Ascending aorta (tissue), 2 donors: Measurements from ENCODE around the gene APOH. TPM values are rescaled to one million over a fixed set of nuclear protein-coding genes. Genes with fewer than 3 reads are reported as not detected.

Experiments used
- DNase-seq, 2 donors: peaks; one replicate each; pipeline ENCODE4 v3.0.0-alpha.2; 2019; ENCODE audit warnings: low spot score in 2 of 2
- H3K27ac ChIP-seq, 2 donors: fragments of 200-600 bp; sonication (generic); one replicate each; pipeline ENCODE4 v1.5.1; 2016 to 2017; ENCODE audit warnings: mild to moderate bottlenecking in 1 of 2
- H3K27me3 ChIP-seq: fragments of 200-600 bp; sonication (generic); one replicate; pipeline ENCODE4 v1.5.1; 2017
- H3K36me3 ChIP-seq, 2 donors: fragments of 200-600 bp; sonication (generic); one replicate each; pipeline ENCODE4 v1.5.1; 2016
- H3K4me1 ChIP-seq, 2 donors: fragments of 200-600 bp; sonication (generic); one replicate each; pipeline ENCODE4 v1.5.1; 2016 to 2017; ENCODE audit warnings: mild to moderate bottlenecking in 1 of 2
- H3K4me3 ChIP-seq, 2 donors: fragments of 200-600 bp; sonication (generic); one replicate each; pipeline ENCODE4 v1.5.1; 2016 to 2017; ENCODE audit warnings: mild to moderate bottlenecking in 1 of 2
- H3K9me3 ChIP-seq, 2 donors: fragments of 200-600 bp; sonication (generic); one replicate each; pipeline ENCODE4 v1.5.1; 2016
- intact Hi-C: fragments of 100-400 bp; cut with DNase I; formaldehyde crosslinking; loops from one replicate; pipeline ENCODE4 v1.15.1; 2023
- total RNA-seq: library from RNA; depleted of rRNA; stranded (reverse); fragments of >200 nt; gene quantifications from one replicate; pipeline ENCODE4 v1.1.0, GENCODE V29; 2016
- TF ChIP-seq, protein P1 (sequence below), 3 experiments: fragments of 200-600 bp in 2 of 3; fragments of 450-650 bp in 1 of 3; sonication (generic) in 2 of 3; IDR thresholded peaks; one replicate each; pipeline ENCODE4 v1.5.1; 2016 to 2019; ENCODE audit warnings: antibody characterized with exemption in 3 of 3, mild to moderate bottlenecking in 1 of 3, moderate library complexity in 1 of 3

Gene APOH
- total RNA-seq, 1 donor from 2014 or later: 4.7 TPM

DNA sequence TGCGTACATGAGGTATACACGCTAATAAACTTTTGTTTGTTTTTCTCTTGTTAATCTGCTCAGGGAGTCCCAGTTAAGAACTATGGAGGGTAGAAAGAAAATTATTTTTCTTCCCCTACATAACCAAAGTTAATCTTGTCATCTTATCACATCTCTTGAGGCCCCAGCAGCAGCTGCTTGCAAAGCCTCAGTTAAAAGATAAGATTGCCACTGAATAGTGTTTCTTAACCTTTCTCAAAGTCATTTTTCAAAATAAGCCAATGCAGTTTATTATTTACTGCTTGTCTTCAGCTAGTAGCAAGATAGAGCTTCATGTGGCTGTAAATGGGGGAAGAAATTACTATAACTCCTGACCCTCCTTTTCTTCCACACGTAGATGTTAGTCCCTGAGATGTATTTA lies 21.5 kb upstream of the APOH start:
- no peak for DNase-seq
- TF ChIP-seq, protein P1, sequence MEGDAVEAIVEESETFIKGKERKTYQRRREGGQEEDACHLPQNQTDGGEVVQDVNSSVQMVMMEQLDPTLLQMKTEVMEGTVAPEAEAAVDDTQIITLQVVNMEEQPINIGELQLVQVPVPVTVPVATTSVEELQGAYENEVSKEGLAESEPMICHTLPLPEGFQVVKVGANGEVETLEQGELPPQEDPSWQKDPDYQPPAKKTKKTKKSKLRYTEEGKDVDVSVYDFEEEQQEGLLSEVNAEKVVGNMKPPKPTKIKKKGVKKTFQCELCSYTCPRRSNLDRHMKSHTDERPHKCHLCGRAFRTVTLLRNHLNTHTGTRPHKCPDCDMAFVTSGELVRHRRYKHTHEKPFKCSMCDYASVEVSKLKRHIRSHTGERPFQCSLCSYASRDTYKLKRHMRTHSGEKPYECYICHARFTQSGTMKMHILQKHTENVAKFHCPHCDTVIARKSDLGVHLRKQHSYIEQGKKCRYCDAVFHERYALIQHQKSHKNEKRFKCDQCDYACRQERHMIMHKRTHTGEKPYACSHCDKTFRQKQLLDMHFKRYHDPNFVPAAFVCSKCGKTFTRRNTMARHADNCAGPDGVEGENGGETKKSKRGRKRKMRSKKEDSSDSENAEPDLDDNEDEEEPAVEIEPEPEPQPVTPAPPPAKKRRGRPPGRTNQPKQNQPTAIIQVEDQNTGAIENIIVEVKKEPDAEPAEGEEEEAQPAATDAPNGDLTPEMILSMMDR (IDR thresholded peaks at IDR 0.05): no peak
- Histone ChIP-seq H3K4me3 (no peak overlapping the region), H3K27ac (no peak overlapping the region), H3K4me1 (no peaks in the 10 kb centered on the region), H3K27me3 (no peaks in the 10 kb centered on the region), H3K36me3 (no peaks in the 10 kb centered on the region), H3K9me3 (no peaks in the 10 kb centered on the region)
- intact Hi-C loops: no loop called here

DNA sequence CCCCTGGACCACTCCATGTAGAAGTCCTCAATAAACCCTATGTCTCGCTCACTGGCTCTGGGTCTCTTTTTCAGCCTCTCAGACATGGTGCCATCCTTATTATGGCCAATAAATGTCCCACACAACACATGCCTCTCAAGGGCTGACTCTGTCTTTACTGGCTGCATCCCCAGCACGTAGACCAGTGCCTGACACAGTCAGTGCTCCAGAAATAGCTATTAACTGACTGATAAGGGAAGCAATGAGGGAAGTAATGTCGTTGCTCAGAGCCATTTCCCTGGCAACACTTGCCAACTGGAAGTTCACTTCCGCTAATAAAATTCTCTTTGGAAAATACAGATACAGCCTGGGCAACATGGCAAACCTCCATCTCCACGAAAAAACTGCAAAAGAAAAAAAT lies 19.1 kb upstream of the APOH start:
- no peaks in the 10 kb centered on the region for H3K9me3 ChIP-seq
- H3K27me3 ChIP-seq: no peaks in the 10 kb centered on the region
- no peaks in the 10 kb centered on the region for H3K36me3 ChIP-seq
- no peak for DNase-seq
- no peak overlapping the region for H3K27ac ChIP-seq
- no peak overlapping the region for H3K4me3 ChIP-seq
- no peaks in the 10 kb centered on the region for H3K4me1 ChIP-seq
- TF ChIP-seq, protein P1 (IDR thresholded peaks at IDR 0.05): no peak
- intact Hi-C loops: no loop called here

DNA sequence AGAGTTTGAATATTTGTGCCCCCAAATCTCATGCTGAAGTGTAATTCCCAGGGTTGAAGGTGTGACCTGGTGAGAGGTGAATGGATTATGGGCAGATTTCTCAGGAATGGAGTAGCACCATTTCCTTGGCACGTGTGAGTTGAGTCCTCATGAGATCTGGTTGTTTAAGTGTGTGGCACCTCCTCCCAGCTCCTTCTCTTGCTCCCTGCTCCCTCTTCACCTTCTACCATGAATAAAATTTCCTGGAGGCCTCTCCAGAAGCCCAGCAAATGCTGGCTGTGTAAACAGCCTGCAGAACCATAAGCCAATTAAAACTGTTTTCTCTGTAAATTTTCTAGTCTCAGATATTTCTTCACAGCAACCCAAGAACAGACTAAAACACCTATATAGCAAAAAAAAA lies 12.6 kb upstream of the APOH start:
- H3K4me3 ChIP-seq: no peak overlapping the region
- no peaks in the 10 kb centered on the region for H3K4me1 ChIP-seq
- no peak for DNase-seq
- no peaks in the 10 kb centered on the region for H3K9me3 ChIP-seq
- H3K36me3 ChIP-seq: no peaks in the 10 kb centered on the region
- TF ChIP-seq, protein P1 (IDR thresholded peaks at IDR 0.05): no peak
- H3K27me3 ChIP-seq: no peaks in the 10 kb centered on the region
- no peak overlapping the region for H3K27ac ChIP-seq
- intact Hi-C loops: no loop called here

DNA sequence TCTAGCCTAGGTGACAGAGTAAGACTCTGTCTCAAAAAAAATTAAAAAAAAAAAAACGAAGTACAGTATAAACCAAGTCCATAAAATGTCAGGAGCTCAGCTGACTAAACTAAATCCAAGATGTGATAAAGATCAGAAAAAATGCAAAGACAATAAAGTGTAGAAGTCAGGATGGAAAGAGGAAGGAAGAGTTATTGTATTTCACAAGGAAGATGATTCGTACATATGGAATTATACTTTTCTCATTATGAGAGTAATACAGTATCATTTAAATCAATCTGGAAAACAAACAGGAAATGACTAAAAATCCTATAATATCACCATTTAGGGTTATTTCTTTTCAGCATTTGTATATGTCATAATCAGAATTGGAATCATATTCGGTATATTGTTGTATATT lies 11.4 kb upstream of the APOH start:
- H3K27me3 ChIP-seq: no peaks in the 10 kb centered on the region
- no peaks in the 10 kb centered on the region for H3K4me1 ChIP-seq
- intact Hi-C loops: no loop called here
- no peak for DNase-seq
- no peaks in the 10 kb centered on the region for H3K9me3 ChIP-seq
- no peak overlapping the region for H3K4me3 ChIP-seq
- no peak overlapping the region for H3K27ac ChIP-seq
- H3K36me3 ChIP-seq: no peaks in the 10 kb centered on the region
- TF ChIP-seq, protein P1 (IDR thresholded peaks at IDR 0.05): no peak

DNA sequence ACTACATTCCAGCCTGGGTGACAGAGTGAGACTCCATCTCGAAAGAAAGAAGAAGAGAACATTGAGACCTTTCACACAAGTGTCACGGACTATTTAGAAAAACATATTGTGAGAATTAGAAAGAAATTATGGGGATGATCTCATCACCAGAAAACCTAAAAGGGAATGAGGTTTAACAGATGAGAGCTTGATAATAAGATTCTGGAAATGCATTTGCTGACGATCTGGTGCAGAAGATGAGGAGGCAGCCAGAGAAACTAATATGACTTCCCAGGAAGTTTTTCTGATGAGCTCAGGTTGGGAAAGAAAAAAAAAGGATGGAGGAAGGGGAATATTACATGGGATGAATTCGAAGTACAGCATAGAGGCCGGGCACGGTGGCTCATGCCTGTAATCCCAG lies 10.8 kb upstream of the APOH start:
- no peaks in the 10 kb centered on the region for H3K36me3 ChIP-seq
- no peak for DNase-seq
- H3K4me1 ChIP-seq: no peaks in the 10 kb centered on the region
- intact Hi-C loops: no loop called here
- no peak overlapping the region for H3K4me3 ChIP-seq
- H3K27ac ChIP-seq: no peak overlapping the region
- TF ChIP-seq, protein P1 (IDR thresholded peaks at IDR 0.05): no peak
- H3K9me3 ChIP-seq: no peaks in the 10 kb centered on the region
- no peaks in the 10 kb centered on the region for H3K27me3 ChIP-seq

DNA sequence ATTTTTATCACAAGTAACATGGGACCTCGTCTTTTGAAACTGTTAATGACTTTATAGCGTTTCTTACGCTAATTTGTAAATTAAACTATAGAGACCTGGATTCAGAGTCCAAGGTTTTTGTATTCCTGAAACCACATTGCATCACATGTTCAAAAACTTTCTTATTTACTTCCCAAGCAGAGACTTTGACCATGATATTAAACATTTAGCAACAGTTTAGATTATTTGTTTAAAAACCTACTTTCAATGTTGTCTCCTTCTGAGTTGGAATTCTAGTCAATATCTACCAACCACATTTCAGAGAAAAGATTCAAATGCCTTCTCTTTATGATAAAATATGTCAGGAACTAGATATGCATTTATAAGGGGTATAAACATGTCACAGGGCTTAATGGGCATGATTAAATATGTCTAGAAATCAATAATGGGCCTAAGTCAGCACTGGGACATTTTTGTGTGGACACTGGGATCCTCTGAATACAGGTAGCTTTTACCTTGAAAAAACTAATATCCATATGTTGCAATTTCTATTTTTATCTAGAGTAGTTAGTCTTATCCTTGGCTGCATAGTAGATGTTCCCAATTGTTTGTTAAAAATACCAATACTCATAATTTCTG lies 6.3 kb upstream of the APOH start:
- H3K4me3 ChIP-seq: no peak overlapping the region
- TF ChIP-seq, protein P1 (IDR thresholded peaks at IDR 0.05): no peak
- intact Hi-C loops: no loop called here

More for the DNA sequence above, 6.3 kb upstream of the APOH start:
- no peaks in the 10 kb centered on the region for H3K4me1 ChIP-seq
- DNase-seq: no peak
- H3K9me3 ChIP-seq: no peaks in the 10 kb centered on the region
- no peak overlapping the region for H3K27ac ChIP-seq
- no peaks in the 10 kb centered on the region for H3K27me3 ChIP-seq
- no peaks in the 10 kb centered on the region for H3K36me3 ChIP-seq
